Osteocyte (in vitro differentiated cells): Measurements from ENCODE around the gene POLA1. TPM values are rescaled to one million over a fixed set of nuclear protein-coding genes. Genes with fewer than 3 reads are reported as not detected.
"Not testable (repeated sequence)": the region's sequence is repeated elsewhere in the genome, so short reads cannot be mapped to it uniquely, and the experiment has no call there.

Experiments
- DNase-seq: peaks from one replicate; pipeline ENCODE4 v3.0.0; 2021; ENCODE audit warnings: mixed read lengths; ENCODE audit not compliant: unreplicated experiment; ENCODE audit errors: extremely low spot score
- H3K27ac Mint-ChIP-seq: one replicate; pipeline ENCODE4 v1.8.0; 2021; ENCODE audit warnings: mild to moderate bottlenecking, mixed read lengths; ENCODE audit not compliant: unreplicated experiment
- H3K27me3 Mint-ChIP-seq: one replicate; pipeline ENCODE4 v1.8.0; 2021; ENCODE audit warnings: mixed read lengths; ENCODE audit not compliant: unreplicated experiment
- H3K36me3 Mint-ChIP-seq: one replicate; pipeline ENCODE4 v1.8.0; 2021; ENCODE audit warnings: mixed read lengths; ENCODE audit not compliant: unreplicated experiment
- H3K4me1 Mint-ChIP-seq: one replicate; pipeline ENCODE4 v1.8.0; 2021; ENCODE audit warnings: mixed read lengths; ENCODE audit not compliant: unreplicated experiment
- H3K4me3 Mint-ChIP-seq: one replicate; pipeline ENCODE4 v1.8.0; 2021; ENCODE audit warnings: mild to moderate bottlenecking, moderate library complexity, mixed read lengths; ENCODE audit not compliant: unreplicated experiment
- H3K9me3 Mint-ChIP-seq: one replicate; pipeline ENCODE4 v1.8.0; 2021; ENCODE audit warnings: mixed read lengths; ENCODE audit not compliant: unreplicated experiment
- total RNA-seq: library from RNA; stranded (reverse); gene quantifications from 2 replicates; pipeline ENCODE4 v1.2.1, GENCODE V29; 2021
- TF ChIP-seq, protein P1 (sequence below): fragments of 200-600 bp; sonication (generic); IDR thresholded peaks from 2 replicates; pipeline ENCODE4 v1.5.0; 2021; ENCODE audit warnings: antibody characterized with exemption, mild to moderate bottlenecking, moderate library complexity

POLA1 gene
- total RNA-seq, 1 donor from 2014 or later: 17.3 TPM

- Mint-ChIP-seq H3K27ac (no peak overlapping the region), H3K4me1 (peaks cover 20% of the 10 kb centered on the region), H3K9me3 (no peaks in the 10 kb centered on the region), H3K36me3 (no peaks in the 10 kb centered on the region), H3K4me3 (no peak overlapping the region), H3K27me3 (peaks cover 25% of the 10 kb centered on the region)
- DNase-seq: no peak
- TF ChIP-seq, protein P1, sequence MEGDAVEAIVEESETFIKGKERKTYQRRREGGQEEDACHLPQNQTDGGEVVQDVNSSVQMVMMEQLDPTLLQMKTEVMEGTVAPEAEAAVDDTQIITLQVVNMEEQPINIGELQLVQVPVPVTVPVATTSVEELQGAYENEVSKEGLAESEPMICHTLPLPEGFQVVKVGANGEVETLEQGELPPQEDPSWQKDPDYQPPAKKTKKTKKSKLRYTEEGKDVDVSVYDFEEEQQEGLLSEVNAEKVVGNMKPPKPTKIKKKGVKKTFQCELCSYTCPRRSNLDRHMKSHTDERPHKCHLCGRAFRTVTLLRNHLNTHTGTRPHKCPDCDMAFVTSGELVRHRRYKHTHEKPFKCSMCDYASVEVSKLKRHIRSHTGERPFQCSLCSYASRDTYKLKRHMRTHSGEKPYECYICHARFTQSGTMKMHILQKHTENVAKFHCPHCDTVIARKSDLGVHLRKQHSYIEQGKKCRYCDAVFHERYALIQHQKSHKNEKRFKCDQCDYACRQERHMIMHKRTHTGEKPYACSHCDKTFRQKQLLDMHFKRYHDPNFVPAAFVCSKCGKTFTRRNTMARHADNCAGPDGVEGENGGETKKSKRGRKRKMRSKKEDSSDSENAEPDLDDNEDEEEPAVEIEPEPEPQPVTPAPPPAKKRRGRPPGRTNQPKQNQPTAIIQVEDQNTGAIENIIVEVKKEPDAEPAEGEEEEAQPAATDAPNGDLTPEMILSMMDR: no peak
Observed at GRCh38 chrX:24648495-24648894, 45.2 kb upstream of the POLA1 start.

GRCh38 chrX:24651783-24652182 lies 41.9 kb upstream of the POLA1 start:
- Mint-ChIP-seq H3K36me3 (no peaks in the 10 kb centered on the region), H3K9me3 (no peaks in the 10 kb centered on the region), H3K27ac (no peak overlapping the region), H3K27me3 (peaks cover 12% of the 10 kb centered on the region), H3K4me3 (no peak overlapping the region), H3K4me1 (peaks cover 11% of the 10 kb centered on the region)
- TF ChIP-seq, protein P1: no peak
- no peak for DNase-seq

- H3K27ac Mint-ChIP-seq, H3K4me1 Mint-ChIP-seq, H3K4me3 Mint-ChIP-seq, H3K36me3 Mint-ChIP-seq, DNase-seq, H3K27me3 Mint-ChIP-seq, H3K9me3 Mint-ChIP-seq: not testable (repeated sequence)
Observed at GRCh38 chrX:24655679-24656078, 38.0 kb upstream of the POLA1 start.

GRCh38 chrX:24657671-24658386 lies 35.9 kb upstream of the POLA1 start:
- Mint-ChIP-seq H3K4me3 (no peak overlapping the region), H3K4me1 (no peaks in the 10 kb centered on the region), H3K9me3 (no peaks in the 10 kb centered on the region), H3K27me3 (peaks cover 23% of the 10 kb centered on the region), H3K36me3 (no peaks in the 10 kb centered on the region), H3K27ac (no peak overlapping the region)
- DNase-seq: no peak
- TF ChIP-seq, protein P1: no peak

DNA sequence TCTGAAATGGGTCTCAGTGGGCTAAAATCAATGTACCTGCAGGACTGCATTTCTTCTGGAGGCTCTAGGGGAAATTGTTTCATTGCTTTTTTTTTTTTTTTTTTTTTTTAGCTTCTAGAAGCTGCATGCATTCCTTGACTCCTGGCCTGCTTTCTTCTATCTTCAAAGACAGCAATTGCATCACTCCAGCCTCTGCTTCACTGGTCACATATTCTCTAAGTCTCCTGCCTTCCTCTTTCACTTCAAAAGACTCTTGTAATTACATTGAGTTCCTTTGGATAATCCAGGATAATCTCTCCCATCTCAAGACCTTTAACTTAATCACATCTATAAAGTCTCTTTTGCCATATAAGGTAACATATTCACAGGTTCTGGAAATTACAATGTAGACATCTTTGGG lies 35.3 kb upstream of the POLA1 start:
- no peaks in the 10 kb centered on the region for H3K4me1 Mint-ChIP-seq
- H3K36me3 Mint-ChIP-seq: no peaks in the 10 kb centered on the region
- TF ChIP-seq, protein P1: no peak
- no peak overlapping the region for H3K4me3 Mint-ChIP-seq
- no peak overlapping the region for H3K27ac Mint-ChIP-seq
- no peak for DNase-seq
- H3K27me3 Mint-ChIP-seq: peaks cover 23% of the 10 kb centered on the region
- no peaks in the 10 kb centered on the region for H3K9me3 Mint-ChIP-seq
